Articular chondrocyte of knee joint (primary cell): ENCODE data around the gene CFAP77. TPM values are rescaled to one million over a fixed set of nuclear protein-coding genes. Genes with fewer than 3 reads are reported as not detected.

Source experiments
- small RNA-seq: library from RNA; depleted of rRNA; stranded (forward); fragments of <200 nt; gene quantifications from one replicate; pipeline ENCODE3, GENCODE V24; 2012
- total RNA-seq: library from RNA; depleted of rRNA; stranded (reverse); fragments of >200 nt; gene quantifications from 2 replicates; pipeline ENCODE4 v1.2.3, GENCODE V29; 2012

Gene CFAP77
- total RNA-seq: 0.13 TPM in 1 of 2 replicates, not detected in the other

GRCh38 chr9:132409828-132410528 lies at the start of gene CFAP77:
Gene CFAP77 (plus strand): TSS chr9:132410211. CDS start chr9:132410272, 61 bp downstream.

GRCh38 chr9:132406554-132407122 lies 3.4 kb upstream of the CFAP77 start, which contains the start of gene TTF1:
Gene TTF1 (minus strand): TSS chr9:132406840. CDS start chr9:132402821, 4,019 bp downstream.

GRCh38 chr9:132582276-132582785 lies 172.3 kb downstream of the CFAP77 start, which contains the start of gene BARHL1:
Gene BARHL1 (plus strand): TSS chr9:132582606. CDS start chr9:132582798, 192 bp downstream.

Small RNA genes within 50 kb of the gene (small RNA-seq; reads per million reads assigned to genes)
- gene RNU5D-2P: 4.7 reads per million, percentile 89 among the genes with 10 or more reads in this experiment

Other genes with a start within 250 kb of the CFAP77 start
- gene NTNG2, start 248.2 kb upstream of the CFAP77 start, total RNA-seq: 32.0 and 40.5 TPM in 2 replicates
- 98.0 and 109 TPM in 2 replicates for gene SETX, start 55.2 kb upstream of the CFAP77 start, total RNA-seq
- gene TTF1, start 3.4 kb upstream of the CFAP77 start, total RNA-seq: 9.9 and 11.9 TPM in 2 replicates
- gene BARHL1, start 172.4 kb downstream of the CFAP77 start, total RNA-seq: not detected in 2 replicates